HG03460 (cell line): Measurements from ENCODE around the gene EXD1.

Experiments used
- ATAC-seq: cut with Tn5 transposase; IDR thresholded peaks from one replicate; pipeline ENCODE4 v1.9.1; 2021; ENCODE audit not compliant: unreplicated experiment

Gene EXD1

GRCh38 chr15:41231422-41232226 lies 1.1 kb upstream of the EXD1 start:
- peak; percentile 31 for ATAC-seq

DNA sequence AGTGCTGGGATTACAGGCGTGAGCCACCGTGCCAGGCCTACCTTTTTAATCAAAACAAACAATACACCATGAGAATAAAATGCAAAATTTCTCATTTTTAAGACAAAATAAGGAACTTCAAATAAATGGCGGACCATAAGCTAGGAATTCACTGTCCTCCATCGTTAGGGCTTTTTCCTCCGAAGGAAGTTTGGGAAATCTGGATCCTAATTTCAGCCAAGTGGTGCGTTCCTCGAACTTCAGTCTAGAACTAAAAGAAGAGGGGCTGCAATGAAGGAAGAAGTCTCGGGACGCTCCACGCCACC lies 260 bp downstream of the EXD1 start:
- no peak for ATAC-seq

GRCh38 chr15:41219381-41219780 lies 11.2 kb downstream of the EXD1 start:
- no peak for ATAC-seq

DNA sequence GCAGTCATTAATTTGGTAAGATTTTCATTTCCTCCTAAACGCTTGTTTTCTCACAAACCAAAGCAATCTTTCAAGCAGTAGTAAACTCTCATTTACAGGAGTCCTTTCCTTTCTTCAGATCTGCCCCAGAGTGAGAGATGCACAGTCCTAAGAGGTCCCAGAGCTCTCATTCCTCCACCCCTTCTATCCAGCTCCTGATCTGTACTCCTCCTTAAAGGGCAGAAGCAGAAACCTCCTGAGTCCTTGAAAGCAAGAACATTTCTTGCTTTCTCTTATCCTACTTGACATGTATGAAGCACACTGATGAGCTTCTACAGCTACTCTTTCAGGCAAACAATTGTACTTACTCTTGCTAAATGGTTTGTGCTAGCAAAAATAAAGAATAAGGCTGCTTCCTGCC lies 11.7 kb downstream of the EXD1 start:
- no peak for ATAC-seq

GRCh38 chr15:41215708-41216107 lies 14.8 kb downstream of the EXD1 start:
- no peak for ATAC-seq

GRCh38 chr15:41207687-41208448 lies 22.7 kb downstream of the EXD1 start:
- ATAC-seq = no peak

DNA sequence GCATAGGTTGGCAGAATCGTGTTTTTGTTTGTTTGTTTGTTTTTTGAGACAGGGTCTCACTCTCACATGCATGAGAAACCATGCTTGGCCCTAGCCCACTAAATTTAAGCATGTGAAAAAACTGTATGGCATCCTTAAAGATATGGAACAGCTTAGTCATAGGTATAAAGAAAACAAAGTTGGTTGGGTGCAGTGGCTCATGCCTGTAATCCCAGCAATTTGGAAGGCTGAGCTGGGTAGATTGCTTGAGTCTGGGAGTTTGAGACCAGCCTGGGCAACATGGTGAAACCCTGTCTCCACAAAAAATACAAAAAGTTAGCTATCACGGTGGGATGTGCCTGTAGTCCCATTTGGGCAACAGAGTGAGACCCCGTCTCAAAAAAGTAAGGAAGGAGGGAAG lies 25.2 kb downstream of the EXD1 start:
- no peak for ATAC-seq

DNA sequence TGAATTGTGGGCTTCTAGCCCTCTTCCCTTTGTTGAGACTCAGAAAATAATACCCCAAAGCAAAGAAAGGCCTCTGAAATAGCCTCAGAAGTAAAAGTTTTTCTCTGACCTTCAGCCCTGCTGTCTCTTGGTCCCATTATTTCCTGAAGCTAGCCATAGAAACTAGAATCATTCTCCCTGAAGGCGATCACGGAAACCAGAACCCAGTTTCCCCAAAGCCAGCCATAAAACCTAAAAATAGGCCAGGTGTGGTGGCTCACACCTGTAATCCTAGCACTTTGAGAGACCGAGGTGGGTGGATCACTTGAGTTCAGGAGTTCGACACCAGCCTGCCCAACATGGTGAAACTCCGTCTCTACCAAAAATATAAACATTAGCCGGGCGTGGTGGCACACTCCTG lies 27.2 kb downstream of the EXD1 start:
- ATAC-seq = no peak

DNA sequence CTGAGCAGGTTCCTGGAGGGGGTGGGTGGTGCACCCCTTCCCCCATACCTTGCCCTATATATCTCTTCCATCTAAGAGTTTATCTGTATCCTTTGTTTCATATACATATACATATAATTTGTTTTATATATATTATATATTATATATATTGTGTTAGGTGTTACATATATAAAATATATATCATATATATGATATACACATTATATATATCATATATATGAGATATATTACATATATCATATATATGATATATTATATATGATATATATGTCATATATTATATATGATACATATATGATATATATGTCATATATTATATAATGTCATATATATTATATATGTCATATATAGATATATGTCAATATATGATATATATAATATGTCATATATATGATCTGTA lies 31.1 kb downstream of the EXD1 start:
- no peak for ATAC-seq

GRCh38 chr15:41194444-41194843 lies 36.1 kb downstream of the EXD1 start:
- no peak for ATAC-seq

GRCh38 chr15:41183581-41183980 lies 47.0 kb downstream of the EXD1 start:
- no peak for ATAC-seq

GRCh38 chr15:41182266-41182665 lies 48.3 kb downstream of the EXD1 start:
- ATAC-seq = no peak

DNA sequence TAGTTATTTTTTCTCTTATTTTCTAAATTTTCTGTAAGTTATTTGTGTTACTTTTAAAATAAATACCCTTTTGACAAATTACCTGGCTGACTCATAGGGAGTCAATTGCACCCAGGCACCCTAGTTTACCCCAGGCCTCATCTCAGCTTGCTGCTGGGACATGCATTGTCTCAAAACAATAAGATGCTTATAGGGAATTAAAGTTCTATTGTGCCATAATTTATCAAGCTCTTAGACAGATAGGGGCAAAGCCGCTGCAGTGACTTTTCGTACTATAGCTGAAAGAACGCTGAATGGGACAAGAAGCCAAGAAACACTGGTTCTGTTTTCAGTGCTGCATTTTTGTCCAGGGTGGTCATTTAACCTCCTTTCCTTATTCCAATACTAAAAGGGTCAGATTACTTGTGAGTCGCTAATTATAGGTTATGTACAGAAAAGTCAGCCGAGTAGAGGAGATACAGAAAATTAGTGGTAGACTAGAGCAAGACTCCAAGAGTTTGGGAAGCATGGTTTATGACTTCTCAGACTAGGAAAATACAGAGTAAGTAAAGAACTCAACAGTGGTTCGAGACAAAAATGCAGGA lies 50.3 kb downstream of the EXD1 start:
- no peak for ATAC-seq

DNA sequence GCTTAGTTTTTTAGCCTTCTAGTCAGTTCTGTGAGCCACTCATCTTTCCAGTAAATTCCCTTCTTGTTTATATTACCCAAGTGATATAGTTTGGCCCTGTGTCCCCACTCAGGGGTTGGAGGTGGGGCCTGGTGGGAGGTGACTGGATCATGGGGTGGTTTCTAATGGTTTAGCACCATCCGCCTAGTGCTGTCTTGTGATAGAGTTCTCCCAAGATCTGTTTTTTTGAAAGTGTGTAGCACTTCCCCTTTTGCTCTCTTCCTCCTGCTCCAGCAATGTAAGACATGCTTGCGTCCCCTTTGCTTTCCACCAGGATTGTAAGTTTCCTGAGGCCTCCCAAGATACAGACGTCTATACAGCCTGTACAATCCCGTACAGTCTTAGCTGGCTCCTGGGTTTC lies 60.8 kb downstream of the EXD1 start:
- ATAC-seq = no peak

DNA sequence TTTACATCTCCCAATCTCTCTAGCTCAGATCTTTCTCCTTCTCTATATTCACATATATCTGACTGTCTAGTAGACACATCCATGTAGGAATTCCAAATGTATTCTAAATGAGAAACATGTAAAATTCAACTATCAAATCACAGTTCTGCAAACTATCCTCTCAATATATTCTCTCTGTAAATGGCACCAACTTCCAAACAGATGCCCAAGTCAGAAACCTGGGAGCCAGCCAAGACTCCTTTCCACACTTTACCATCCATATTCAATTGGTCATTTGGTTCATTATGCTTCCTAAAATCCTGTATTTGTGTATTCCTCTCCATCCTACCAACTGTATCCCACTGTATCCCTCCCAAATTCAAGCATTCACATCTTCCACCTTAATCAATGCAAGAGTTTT lies 61.5 kb downstream of the EXD1 start:
- ATAC-seq = no peak

- no peak for ATAC-seq
These were observed 68.8 kb downstream of the EXD1 start for GRCh38 chr15:41161736-41162135.

DNA sequence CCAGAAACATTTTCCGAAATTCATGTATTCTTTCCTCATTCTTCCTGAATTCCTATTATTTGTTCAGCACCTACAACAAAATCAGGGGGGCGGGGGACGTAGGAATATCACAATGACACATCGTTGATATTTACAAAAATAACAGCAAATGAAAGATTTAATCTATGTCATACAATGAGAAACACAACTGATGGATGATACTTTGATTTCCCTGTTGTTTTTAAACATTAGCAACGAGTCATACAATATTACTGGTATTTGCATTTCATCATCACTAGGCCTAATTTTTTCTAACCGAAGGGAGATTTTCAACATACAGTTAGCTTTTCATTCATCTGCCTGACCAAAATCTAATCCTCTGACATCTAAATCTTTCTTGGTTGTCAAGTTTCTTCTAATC lies 69.2 kb downstream of the EXD1 start:
- ATAC-seq = no peak

- no peak for ATAC-seq
These were observed 69.8 kb downstream of the EXD1 start for GRCh38 chr15:41160639-41161315.

DNA sequence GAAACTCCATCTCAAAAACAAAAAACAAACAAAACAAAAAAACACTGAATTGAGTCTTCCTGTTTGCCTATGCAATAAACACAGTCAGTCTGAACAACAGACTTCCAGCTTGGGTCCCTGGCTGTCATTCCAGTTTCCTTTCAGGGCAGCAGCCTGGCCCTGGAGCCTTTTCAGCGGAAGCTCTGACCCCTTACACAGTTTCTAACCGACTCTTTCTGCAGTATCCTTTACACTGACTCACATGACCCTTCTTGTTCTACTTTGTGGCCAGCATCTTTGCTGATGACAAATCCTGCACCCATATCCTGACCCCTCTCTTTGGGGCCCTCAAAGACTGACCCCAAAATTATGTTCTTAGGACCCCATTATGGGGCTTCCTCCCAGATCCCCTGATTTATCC lies 76.1 kb downstream of the EXD1 start:
- ATAC-seq = no peak

- ATAC-seq = no peak
These were observed 76.8 kb downstream of the EXD1 start for GRCh38 chr15:41153733-41154132.

- no peak for ATAC-seq
These were observed 79.0 kb downstream of the EXD1 start for GRCh38 chr15:41151451-41152005.
